Neural progenitor cell (in vitro differentiated cells): Measurements from ENCODE around the gene MDGA2.

Experiments
- EZH2 ChIP-seq: fragments of 200-600 bp; sonication (generic); IDR thresholded peaks from 2 replicates; pipeline ENCODE4 v1.6.1; 2017; ENCODE audit warnings: antibody characterized with exemption, mild to moderate bottlenecking, moderate library complexity
- EZH2phosphoT487 ChIP-seq: fragments of 200-600 bp; sonication (generic); IDR thresholded peaks from 2 replicates; pipeline ENCODE4 v1.6.1; 2017; ENCODE audit warnings: antibody characterized with exemption
- TF ChIP-seq, protein P1 (sequence below): fragments of 200-600 bp; sonication (generic); IDR thresholded peaks from 2 replicates; pipeline ENCODE4 v1.5.1; 2017; ENCODE audit warnings: antibody characterized with exemption, mild to moderate bottlenecking

DNA sequence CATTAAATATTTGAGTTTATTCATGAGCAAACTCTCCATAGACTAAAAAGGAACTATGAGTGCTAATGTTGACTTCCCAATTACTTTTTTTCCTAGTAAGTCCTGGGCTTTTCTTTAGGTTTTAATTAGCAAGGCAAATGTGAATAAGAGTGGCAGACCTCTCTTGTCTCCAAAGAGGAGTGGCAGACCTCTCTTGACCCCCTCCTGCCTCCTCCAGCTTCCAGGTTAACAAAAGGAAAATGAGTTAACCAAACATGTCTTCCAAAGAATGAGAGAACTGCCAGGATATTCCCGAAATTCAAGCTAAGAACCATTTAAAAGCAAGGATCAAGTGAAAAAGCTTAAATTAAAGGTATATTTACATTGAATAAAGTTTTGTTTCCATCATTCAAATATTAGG is 253.2 kb downstream of the MDGA2 start:
- TF ChIP-seq, protein P1, sequence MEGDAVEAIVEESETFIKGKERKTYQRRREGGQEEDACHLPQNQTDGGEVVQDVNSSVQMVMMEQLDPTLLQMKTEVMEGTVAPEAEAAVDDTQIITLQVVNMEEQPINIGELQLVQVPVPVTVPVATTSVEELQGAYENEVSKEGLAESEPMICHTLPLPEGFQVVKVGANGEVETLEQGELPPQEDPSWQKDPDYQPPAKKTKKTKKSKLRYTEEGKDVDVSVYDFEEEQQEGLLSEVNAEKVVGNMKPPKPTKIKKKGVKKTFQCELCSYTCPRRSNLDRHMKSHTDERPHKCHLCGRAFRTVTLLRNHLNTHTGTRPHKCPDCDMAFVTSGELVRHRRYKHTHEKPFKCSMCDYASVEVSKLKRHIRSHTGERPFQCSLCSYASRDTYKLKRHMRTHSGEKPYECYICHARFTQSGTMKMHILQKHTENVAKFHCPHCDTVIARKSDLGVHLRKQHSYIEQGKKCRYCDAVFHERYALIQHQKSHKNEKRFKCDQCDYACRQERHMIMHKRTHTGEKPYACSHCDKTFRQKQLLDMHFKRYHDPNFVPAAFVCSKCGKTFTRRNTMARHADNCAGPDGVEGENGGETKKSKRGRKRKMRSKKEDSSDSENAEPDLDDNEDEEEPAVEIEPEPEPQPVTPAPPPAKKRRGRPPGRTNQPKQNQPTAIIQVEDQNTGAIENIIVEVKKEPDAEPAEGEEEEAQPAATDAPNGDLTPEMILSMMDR, result no peak
- TF ChIP-seq EZH2, result no peak
- no peak for TF ChIP-seq EZH2phosphoT487
